H1 (cell line): ENCODE measurements around the gene SERPINB6. TPM values are rescaled to one million over a fixed set of nuclear protein-coding genes. Genes with fewer than 3 reads are reported as not detected.
A peak's percentile ranks its signal among the peaks of the same experiment; 100 is the strongest.

ENCODE experiments used
- CTCF ChIA-PET: fragments of 300-600 bp; sonication (Branson Sonifier 250); formaldehyde crosslinking; loops from one replicate; lab custom pipeline; 2021; ENCODE audit not compliant: partially characterized antibody; lab: Charles Lee
- POLR2A ChIA-PET: fragments of 300-600 bp; sonication (Branson Sonifier 250); formaldehyde crosslinking; loops from one replicate; lab custom pipeline; 2021; ENCODE audit warnings: inconsistent platforms; ENCODE audit not compliant: partially characterized antibody; lab: Charles Lee
- DNase-seq, 2 experiments: peaks; one replicate each; pipeline versions ENCODE4 v3.0.0 to v3.0.0-alpha.2; 2010 to 2022; ENCODE audit warnings: low spot score in 2 of 2, low read depth in 1 of 2, mixed read lengths in 1 of 2
- FAIRE-seq: peaks from 2 replicates; lab custom pipeline; 2011; peaks lifted over from hg19 to GRCh38; lab: Jason Lieb, UNC
- H2AFZ ChIP-seq: 2 replicates; pipeline ENCODE4 v1.8.1; 2012; ENCODE audit warnings: low read length, inconsistent platforms
- H2AK5ac ChIP-seq: 2 replicates; pipeline ENCODE4 v1.6.1; 2013; ENCODE audit warnings: low read depth, low read length
- H2BK120ac ChIP-seq: replicated peaks from 2 replicates; pipeline ENCODE3; 2013; ENCODE audit warnings: low read depth, low read length, inconsistent platforms
- H2BK12ac ChIP-seq: 2 replicates; pipeline ENCODE4 v1.6.1; 2013; ENCODE audit warnings: low read depth, low read length
- H2BK15ac ChIP-seq: 2 replicates; pipeline ENCODE4 v1.6.1; 2013; ENCODE audit warnings: low read length
- H2BK20ac ChIP-seq: 2 replicates; pipeline ENCODE4 v1.6.1; 2013; ENCODE audit warnings: low read length
- H2BK5ac ChIP-seq: 2 replicates; pipeline ENCODE4 v1.6.1; 2013; ENCODE audit warnings: low read depth, low read length
- H3K14ac ChIP-seq: 2 replicates; pipeline ENCODE4 v1.6.1; 2013; ENCODE audit warnings: inconsistent platforms; ENCODE audit not compliant: insufficient read length
- H3K18ac ChIP-seq: 2 replicates; pipeline ENCODE4 v1.6.1; 2013; ENCODE audit warnings: low read length; ENCODE audit errors: extremely low read depth
- H3K23ac ChIP-seq: 2 replicates; pipeline ENCODE4 v1.6.1; 2013; ENCODE audit warnings: inconsistent platforms; ENCODE audit not compliant: insufficient read length
- H3K23me2 ChIP-seq: 2 replicates; pipeline ENCODE4 v1.6.1; 2013; ENCODE audit warnings: low read depth, low read length
- H3K27ac ChIP-seq: 2 replicates; pipeline ENCODE4 v1.6.1; 2011; ENCODE audit warnings: low read depth, low read length, inconsistent platforms
- H3K27me3 ChIP-seq, 4 experiments: replicated peaks in 1 of 4; 1 replicate in 1 of 4; 2 replicates in 3 of 4; pipeline versions ENCODE4 v1.6.1 to v1.8.1; 2011 to 2013; ENCODE audit warnings: low read length in 3 of 4, mild to moderate bottlenecking in 3 of 4, inconsistent platforms in 2 of 4, mixed read lengths in 2 of 4, moderate library complexity in 1 of 4; ENCODE audit not compliant: control insufficient read depth in 3 of 4, insufficient read depth in 3 of 4; ENCODE audit errors: extremely low read depth in 1 of 4
- H3K36me3 ChIP-seq, 4 experiments: 2 replicates each; pipeline versions ENCODE4 v1.6.1 to v1.8.1; 2011 to 2013; ENCODE audit warnings: mild to moderate bottlenecking in 4 of 4, low read length in 3 of 4, moderate library complexity in 2 of 4, control low read depth in 1 of 4, inconsistent platforms in 1 of 4; ENCODE audit not compliant: insufficient read depth in 4 of 4, control insufficient read depth in 2 of 4
- H3K4ac ChIP-seq: replicated peaks from 2 replicates; pipeline ENCODE3; 2013; ENCODE audit warnings: low read length, low read depth, mixed read lengths, inconsistent platforms; ENCODE audit not compliant: insufficient read length
- H3K4me1 ChIP-seq, 4 experiments: replicated peaks in 1 of 4; 1 replicate in 1 of 4; 2 replicates in 3 of 4; pipeline versions ENCODE4 v1.6.1 to v1.8.1; 2011 to 2013; ENCODE audit warnings: low read length in 3 of 4, inconsistent platforms in 2 of 4, mixed read lengths in 1 of 4; ENCODE audit not compliant: insufficient read depth in 4 of 4, control insufficient read depth in 3 of 4
- H3K4me2 ChIP-seq, 2 experiments: 2 replicates each; pipeline versions ENCODE4 v1.6.1 to v1.8.1; 2011 to 2013; ENCODE audit warnings: low read depth in 2 of 2, low read length in 2 of 2, control low read depth in 1 of 2, inconsistent platforms in 1 of 2, mild to moderate bottlenecking in 1 of 2; ENCODE audit not compliant: insufficient read depth in 1 of 2
- H3K4me3 ChIP-seq, 4 experiments: fragments of 200-600, 300-600 bp in 1 of 4; sonication (generic), shearing (Covaris generic), sonication (Bioruptor Twin) in 1 of 4; 2 replicates each; pipeline versions ENCODE4 v1.5.1 to v1.8.1; 2011 to 2016; ENCODE audit warnings: low read length in 4 of 4, low read depth in 3 of 4, control low read depth in 2 of 4, inconsistent platforms in 2 of 4, mild to moderate bottlenecking in 2 of 4, mixed read lengths in 1 of 4, moderate library complexity in 1 of 4; ENCODE audit not compliant: insufficient read depth in 2 of 4; ENCODE audit errors: extremely low read depth in 1 of 4
- H3K56ac ChIP-seq: replicated peaks from 2 replicates; pipeline ENCODE3; 2013; ENCODE audit warnings: low read depth, mild to moderate bottlenecking, mixed read lengths, low read length, inconsistent platforms; ENCODE audit not compliant: insufficient read length
- H3K79me1 ChIP-seq: 2 replicates; pipeline ENCODE4 v1.6.1; 2013; ENCODE audit warnings: low read depth, low read length, control low read depth
- H3K79me2 ChIP-seq, 2 experiments: 2 replicates each; pipeline versions ENCODE4 v1.6.1 to v1.8.1; 2012 to 2013; ENCODE audit warnings: low read length in 2 of 2, mild to moderate bottlenecking in 2 of 2, inconsistent platforms in 1 of 2; ENCODE audit not compliant: insufficient read depth in 2 of 2, control insufficient read depth in 1 of 2
- H3K9ac ChIP-seq, 4 experiments: replicated peaks in 1 of 4; 1 replicate in 1 of 4; 2 replicates in 3 of 4; pipeline versions ENCODE4 v1.6.1 to v1.8.1; 2011 to 2013; ENCODE audit warnings: low read depth in 3 of 4, low read length in 3 of 4, control low read depth in 2 of 4, mild to moderate bottlenecking in 2 of 4, moderate library complexity in 2 of 4, inconsistent platforms in 1 of 4; ENCODE audit errors: extremely low read depth in 1 of 4
- H3K9me3 ChIP-seq, 2 experiments: 2 replicates each; pipeline versions ENCODE4 v1.6.1 to v1.8.1; 2012 to 2013; ENCODE audit warnings: mild to moderate bottlenecking in 2 of 2, moderate library complexity in 2 of 2, control low read depth in 1 of 2, inconsistent platforms in 1 of 2, low read depth in 1 of 2, low read length in 1 of 2, mixed read lengths in 1 of 2; ENCODE audit not compliant: insufficient read depth in 2 of 2
- H4K20me1 ChIP-seq, 2 experiments: replicated peaks in 1 of 2; 2 replicates each; pipeline versions ENCODE3 to v1.8.1; 2011 to 2013; ENCODE audit warnings: inconsistent platforms in 2 of 2, low read length in 2 of 2, mild to moderate bottlenecking in 1 of 2; ENCODE audit not compliant: insufficient read depth in 2 of 2, control insufficient read depth in 1 of 2
- H4K5ac ChIP-seq: 2 replicates; pipeline ENCODE4 v1.6.1; 2013; ENCODE audit warnings: low read length, low read depth, mixed read lengths, inconsistent platforms; ENCODE audit not compliant: insufficient read length
- H4K8ac ChIP-seq: 2 replicates; pipeline ENCODE4 v1.8.0; 2013; ENCODE audit warnings: mild to moderate bottlenecking, moderate library complexity, low read length, inconsistent platforms; ENCODE audit not compliant: insufficient read depth; ENCODE audit errors: extremely low read depth
- H4K91ac ChIP-seq: replicated peaks from 2 replicates; pipeline ENCODE3; 2013; ENCODE audit warnings: low read length, mixed read lengths, inconsistent platforms; ENCODE audit not compliant: insufficient read length
- EGR1 ChIP-seq: IDR thresholded peaks from 2 replicates; pipeline ENCODE4 v1.6.1; 2011; ENCODE audit warnings: low read depth, low read length, borderline replicate concordance
- POLR2A ChIP-seq, 2 experiments: IDR thresholded peaks; 1 replicate in 1 of 2; 2 replicates in 1 of 2; pipeline ENCODE4 v1.6.1; 2011; ENCODE audit warnings: low read depth in 2 of 2, low read length in 2 of 2, mild to moderate bottlenecking in 2 of 2; ENCODE audit errors: control extremely low read depth in 1 of 2
- WGBS, 2 experiments: shearing (Covaris generic) in 1 of 2; methylation state at CpG; one replicate each; pipeline versions ENCODE4 v1.1.6 to v1.1.7; 2013 to 2015; ENCODE audit warnings: low lambda C conversion rate in 2 of 2, mixed read lengths in 2 of 2, inconsistent platforms in 1 of 2, low coverage in 1 of 2, missing lambda C conversion rate in 1 of 2; ENCODE audit not compliant: insufficient replicate concordance in 2 of 2, insufficient coverage in 1 of 2, insufficient read length in 1 of 2; ENCODE audit errors: extremely low coverage in 1 of 2, missing lambda C conversion rate in 1 of 2; 5-methylcytosine and 5-hydroxymethylcytosine counted together
- polyA plus RNA-seq, 7 experiments: library from polyadenylated mRNA; depleted of rRNA in 3 of 7; stranded (reverse) in 5 of 7; unstranded in 2 of 7; fragments of >200 nt in 5 of 7; fragments of 200-250 nt in 2 of 7; gene quantifications; 1 replicate in 5 of 7; 2 replicates in 1 of 7; 4 replicates in 1 of 7; pipeline versions ENCODE4 v1.2.1 to v1.2.3, GENCODE V29; 2011 to 2013; ENCODE audit warnings: missing spikeins in 2 of 7, mixed read lengths in 2 of 7
- total RNA-seq: library from RNA; stranded (reverse); fragmentation: NEBNext Ultra II Directional; extraction: Animal tissue kit (Norgen Biotek cat#: 25700); gene quantifications from 2 replicates; pipeline ENCODE4 v1.2.1, GENCODE V29; 2021

The SERPINB6 gene
- total and polyA plus RNA-seq, 2 of the 8 experiments (the other 6 are each of a cell fraction or from before 2014, with no cell fraction given) = 27.2 to 29.4 TPM

DNA sequence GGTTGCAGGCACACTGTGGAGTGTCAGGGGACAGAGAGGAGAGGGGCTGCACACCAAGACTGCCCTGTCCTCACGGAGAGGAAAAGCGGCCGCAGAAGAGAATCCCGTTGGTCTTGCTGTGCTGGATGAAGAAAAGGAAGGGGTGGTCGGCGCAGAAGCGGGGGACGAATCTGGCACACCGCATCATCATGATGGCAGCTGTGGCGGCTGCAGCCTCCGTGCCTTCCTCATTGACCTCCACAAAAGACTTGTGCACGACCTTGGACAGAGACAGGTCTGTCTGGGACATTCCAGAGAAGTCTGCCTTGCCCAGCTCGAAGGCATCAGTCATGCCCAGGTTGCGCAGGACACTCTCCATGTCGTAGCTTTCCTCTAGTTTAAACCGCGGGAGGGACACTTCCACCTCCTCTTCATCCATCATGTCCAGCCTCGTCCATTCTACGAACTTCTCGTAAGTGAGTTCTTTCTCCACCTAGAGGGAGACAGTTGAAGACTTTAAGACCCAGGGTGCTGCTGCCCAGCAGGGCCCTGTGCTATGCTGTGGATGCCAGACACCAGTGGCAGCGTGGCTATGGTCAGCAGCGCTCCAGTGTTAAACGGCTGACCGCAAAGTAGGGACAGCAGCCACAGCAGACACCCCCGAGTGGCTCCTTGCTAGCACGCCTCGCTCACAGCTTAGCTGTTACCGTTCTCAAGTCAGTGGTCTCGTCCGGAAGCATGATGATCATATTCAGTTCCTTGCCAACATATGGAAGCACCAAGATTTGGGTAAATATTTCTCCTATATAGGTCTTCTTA is 22.9 kb downstream of the SERPINB6 start:
- Histone ChIP-seq H3K9me3 (no peaks in the 10 kb centered on the region), H3K23me2 (no peaks in the 10 kb centered on the region; the same call in 1 of the 2 replicates), H2BK120ac (no peak overlapping the region)
- no peak for TF ChIP-seq POLR2A (IDR thresholded peaks at IDR 0.05; ENCODE audit: control extremely low read depth in 1 of 2, low read depth in 2 of 2, low read length in 2 of 2)
- TF ChIP-seq EGR1 = no peak
- TF ChIP-seq, all 59 proteins: peak for 0
- Histone ChIP-seq H2BK5ac (no peak overlapping the region), H3K23ac (no peak overlapping the region), H4K5ac (no peak overlapping the region), H3K27me3 (no peaks in the 10 kb centered on the region), H2BK15ac (no peak overlapping the region), H2BK12ac (no peak overlapping the region), H3K4me3 (no peak overlapping the region), H3K79me2 (no peaks in the 10 kb centered on the region), H4K8ac (no peak overlapping the region), H4K20me1 (no peaks in the 10 kb centered on the region), H3K14ac (no peak overlapping the region), H3K18ac (no peak overlapping the region), H2BK20ac (no peak overlapping the region), H3K4me2 (no peak overlapping the region), H3K79me1 (no peaks in the 10 kb centered on the region), H3K9ac (no peak overlapping the region), H3K4me1 (peaks cover 0 to 7% (median 3%) of the 10 kb centered on the region in 4 experiments; a peak in 6 of 7 replicates), H3K4ac (no peak overlapping the region), H3K36me3 (no peaks in the 10 kb centered on the region), H2AK5ac (no peak overlapping the region), H3K56ac (no peak overlapping the region), H2AFZ (no peak overlapping the region), H3K27ac (no peak overlapping the region), H4K91ac (no peak overlapping the region)
- DNase-seq (peak in 1 of 2 experiments; percentile 33), FAIRE-seq (no peak)
- CTCF ChIA-PET = interaction anchor here (0.6 to 20.6 kb wide), 10 partner anchors 12 to 314 kb away, joined by 3 to 293 read pairs (median 4); partner anchors contain the start of gene NQO2
- 91% methylated on average over 30 of the region's 30 CpGs; no CpG with 5 or more reads in 1 of the 2 experiments for WGBS, 2 experiments
- POLR2A ChIA-PET = interaction anchor here (0.6 to 2.0 kb wide), 3 partner anchors 7 to 191 kb away, joined by 3 to 5 read pairs (median 4); no protein-coding TSS in a partner anchor
